ENCODE results near the gene NRIP1. TPM values are rescaled to one million over a fixed set of nuclear protein-coding genes. Genes with fewer than 3 reads are reported as not detected.

Gene NRIP1
- total and polyA plus RNA-seq, 10 of the 15 experiments (the other 5 are each of a cell fraction or from before 2014, with no cell fraction given): 2.9 to 26.1 (median 9.3) TPM

DNA sequence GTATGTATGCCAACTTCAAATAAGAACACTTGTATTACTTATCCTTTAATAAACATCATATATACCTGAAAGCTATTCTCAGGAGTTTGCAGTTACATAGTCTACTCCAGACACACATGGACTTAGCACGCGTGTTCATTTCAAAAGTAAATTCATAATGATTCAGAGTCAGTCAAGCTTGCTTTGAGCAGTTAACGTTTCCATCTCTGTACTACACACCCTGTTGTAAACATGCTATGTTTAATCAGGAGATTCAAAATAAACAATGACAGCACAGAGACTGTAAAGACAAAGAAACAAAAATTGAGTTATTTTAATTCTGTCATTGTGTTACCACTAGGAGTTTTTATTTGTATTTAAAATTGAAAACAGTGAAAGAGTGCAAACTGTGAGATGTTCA is 119.6 kb downstream of the NRIP1 start (continued):
- TF ChIP-seq SUPT20H (IDR thresholded peaks at IDR 0.05; ENCODE audit: borderline replicate concordance, control insufficient read depth, low read depth, low read length): no peak
- TF ChIP-seq HDAC6 (IDR thresholded peaks at IDR 0.05; ENCODE audit: unreplicated experiment): no peak
- TF ChIP-seq MTA2 (IDR thresholded peaks at IDR 0.05; ENCODE audit: low read depth): no peak
- no peak for TF ChIP-seq NFIC (IDR thresholded peaks at IDR 0.05; ENCODE audit: low read depth, low read length)
- no peak for TF ChIP-seq ZNF384 (IDR thresholded peaks at IDR 0.05; ENCODE audit: borderline replicate concordance, low read depth, low read length)
- TF ChIP-seq, protein P1, sequence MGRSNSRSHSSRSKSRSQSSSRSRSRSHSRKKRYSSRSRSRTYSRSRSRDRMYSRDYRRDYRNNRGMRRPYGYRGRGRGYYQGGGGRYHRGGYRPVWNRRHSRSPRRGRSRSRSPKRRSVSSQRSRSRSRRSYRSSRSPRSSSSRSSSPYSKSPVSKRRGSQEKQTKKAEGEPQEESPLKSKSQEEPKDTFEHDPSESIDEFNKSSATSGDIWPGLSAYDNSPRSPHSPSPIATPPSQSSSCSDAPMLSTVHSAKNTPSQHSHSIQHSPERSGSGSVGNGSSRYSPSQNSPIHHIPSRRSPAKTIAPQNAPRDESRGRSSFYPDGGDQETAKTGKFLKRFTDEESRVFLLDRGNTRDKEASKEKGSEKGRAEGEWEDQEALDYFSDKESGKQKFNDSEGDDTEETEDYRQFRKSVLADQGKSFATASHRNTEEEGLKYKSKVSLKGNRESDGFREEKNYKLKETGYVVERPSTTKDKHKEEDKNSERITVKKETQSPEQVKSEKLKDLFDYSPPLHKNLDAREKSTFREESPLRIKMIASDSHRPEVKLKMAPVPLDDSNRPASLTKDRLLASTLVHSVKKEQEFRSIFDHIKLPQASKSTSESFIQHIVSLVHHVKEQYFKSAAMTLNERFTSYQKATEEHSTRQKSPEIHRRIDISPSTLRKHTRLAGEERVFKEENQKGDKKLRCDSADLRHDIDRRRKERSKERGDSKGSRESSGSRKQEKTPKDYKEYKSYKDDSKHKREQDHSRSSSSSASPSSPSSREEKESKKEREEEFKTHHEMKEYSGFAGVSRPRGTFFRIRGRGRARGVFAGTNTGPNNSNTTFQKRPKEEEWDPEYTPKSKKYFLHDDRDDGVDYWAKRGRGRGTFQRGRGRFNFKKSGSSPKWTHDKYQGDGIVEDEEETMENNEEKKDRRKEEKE (IDR thresholded peaks at IDR 0.05): no peak
- no peak for TF ChIP-seq EGR1 (IDR thresholded peaks at IDR 0.05; ENCODE audit: borderline replicate concordance in 1 of 2, low read depth in 2 of 2, low read length in 2 of 2)
- no peak for TF ChIP-seq PAX8 (IDR thresholded peaks at IDR 0.05)
- no peak for TF ChIP-seq SMC3 (IDR thresholded peaks at IDR 0.05; ENCODE audit: borderline replicate concordance, low read length)

- in situ Hi-C loops (cut with MboI): no loop called here
- BruUV-seq (replicated peaks): no TSS peak
- FAIRE-seq (no peak), DNase-seq (ENCODE audit: low read depth, low spot score) (no peak), ATAC-seq (no peak)
- ChIA-PET SMC1A (ENCODE audit: uncharacterized antibody, unreplicated experiment) (interaction anchor here (0.8 to 1.6 kb wide), 4 partner anchors 17 to 93 kb away, joined by 3 read pairs; no protein-coding TSS in a partner anchor), RAD21 (ENCODE audit: unreplicated experiment) (interaction anchor here (1.2 kb wide), 1 partner anchor 80 kb away, joined by 3 read pairs; no protein-coding TSS in a partner anchor), CTCF (no interaction called here), POLR2A (no interaction called here)
- no peak overlapping the region for H3K4me3 ChIP-seq
- no peak overlapping the region for H3K9ac ChIP-seq (ENCODE audit: control insufficient read depth, insufficient read depth, low read length)
- H4K20me1 ChIP-seq (ENCODE audit: control insufficient read depth, insufficient read depth): no peaks in the 10 kb centered on the region
- H2AFZ ChIP-seq (ENCODE audit: control insufficient read depth, low read depth, low read length): no peak overlapping the region
- H3K27me3 ChIP-seq (replicated peaks in 1 of 2; ENCODE audit: control insufficient read depth in 2 of 2, insufficient read depth in 2 of 2, low read length in 1 of 2): no peaks in the 10 kb centered on the region
- H3K4me1 ChIP-seq (ENCODE audit: control insufficient read depth, insufficient read depth, low read length): no peaks in the 10 kb centered on the region
- WGBS (ENCODE audit: insufficient coverage, insufficient replicate concordance, low lambda C conversion rate, missing lambda C conversion rate): 42% methylated on average over 3 of the region's 3 CpGs
- H3K9me3 ChIP-seq (replicated peaks; ENCODE audit: control insufficient read depth, insufficient read depth, low read length): no peaks in the 10 kb centered on the region
- H3K36me3 ChIP-seq (ENCODE audit: control insufficient read depth in 2 of 2, insufficient read depth in 2 of 2, low read length in 1 of 2): no peaks in the 10 kb centered on the region
- no peaks in the 10 kb centered on the region for H3K79me2 ChIP-seq (ENCODE audit: control insufficient read depth, insufficient read depth, low read length)
- intact Hi-C loops (cut with micrococcal nuclease; ENCODE audit: unreplicated experiment): no loop called here
- no peak overlapping the region for H3K4me2 ChIP-seq (ENCODE audit: control insufficient read depth, insufficient read depth)
- H3K27ac ChIP-seq (ENCODE audit: control insufficient read depth, insufficient read depth): no peak overlapping the region
- TF ChIP-seq SMAD5 (IDR thresholded peaks at IDR 0.05; ENCODE audit: low read depth) (no peak), HDAC6 (IDR thresholded peaks at IDR 0.05; ENCODE audit: unreplicated experiment) (no peak), SREBF2 (IDR thresholded peaks at IDR 0.05; ENCODE audit: low read length) (no peak), POU2F2 (IDR thresholded peaks at IDR 0.05; ENCODE audit: borderline replicate concordance, low read depth, low read length) (no peak), ZZZ3 (IDR thresholded peaks at IDR 0.05; ENCODE audit: control insufficient read depth, insufficient read length, low read depth) (no peak), JUNB (IDR thresholded peaks at IDR 0.05) (no peak), TBL1XR1 (IDR thresholded peaks at IDR 0.05; ENCODE audit: low read depth, low read length) (no peak), ATF2 (IDR thresholded peaks at IDR 0.05; ENCODE audit: low read length) (no peak)
- TF ChIP-seq, protein P2, sequence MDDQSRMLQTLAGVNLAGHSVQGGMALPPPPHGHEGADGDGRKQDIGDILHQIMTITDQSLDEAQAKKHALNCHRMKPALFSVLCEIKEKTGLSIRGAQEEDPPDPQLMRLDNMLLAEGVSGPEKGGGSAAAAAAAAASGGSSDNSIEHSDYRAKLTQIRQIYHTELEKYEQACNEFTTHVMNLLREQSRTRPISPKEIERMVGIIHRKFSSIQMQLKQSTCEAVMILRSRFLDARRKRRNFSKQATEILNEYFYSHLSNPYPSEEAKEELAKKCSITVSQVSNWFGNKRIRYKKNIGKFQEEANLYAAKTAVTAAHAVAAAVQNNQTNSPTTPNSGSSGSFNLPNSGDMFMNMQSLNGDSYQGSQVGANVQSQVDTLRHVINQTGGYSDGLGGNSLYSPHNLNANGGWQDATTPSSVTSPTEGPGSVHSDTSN (IDR thresholded peaks at IDR 0.05; ENCODE audit: insufficient replicate concordance, low read depth, low read length): no peak
Observed at GRCh38 chr21:14943616-14944015, 121.2 kb downstream of the NRIP1 start.

Data from GM12878 (cell line).